K562 (cell line): ENCODE data around the gene NTSR2. TPM values are rescaled to one million over a fixed set of nuclear protein-coding genes. Genes with fewer than 3 reads are reported as not detected.

Experiments used
- ATAC-seq: fragments of 200-7000 bp; cut with Tn5 transposase; 3 replicates; pipeline ENCODE4 v1.9.1; 2020; ENCODE audit warnings: moderate library complexity
- BruUV-seq: library from RNA; stranded (reverse); fragments of 400-500 nt; replicated peaks from 2 replicates; lab custom pipeline; 2021; lab: Mats Ljungman, UMichigan
- CTCF ChIA-PET: fragments of 300-600 bp; formaldehyde crosslinking; extraction: SDS; loops from one replicate; lab custom pipeline; 2021; ENCODE audit warnings: low intra/inter-chr PET ratio; lab: Yijun Ruan, JAX
- POLR2A ChIA-PET: fragments of 300-600, 350-650 bp; sonication (Branson Sonifier 250); formaldehyde crosslinking; extraction: SDS; loops from one replicate; lab custom pipeline; 2021; ENCODE audit warnings: antibody characterized with exemption, inconsistent platforms; lab: Yijun Ruan, JAX
- DNase-seq, 4 experiments: peaks; one replicate each; pipeline versions ENCODE4 v3.0.0 to v3.0.0-alpha.2; 2011 to 2018; ENCODE audit warnings: low spot score in 3 of 4, mixed read lengths in 3 of 4; ENCODE audit errors: extremely low read depth in 1 of 4
- FAIRE-seq: peaks from 2 replicates; lab custom pipeline; 2011; peaks lifted over from hg19 to GRCh38; lab: Jason Lieb, UNC
- H2AFZ ChIP-seq: 2 replicates; pipeline ENCODE4 v1.6.0; 2011; ENCODE audit warnings: low read depth, low read length, control low read depth, inconsistent platforms
- H3K27ac ChIP-seq: fragments of 200-600 bp; 3 replicates; pipeline ENCODE4 v1.8.0; 2011; ENCODE audit warnings: low read depth, mild to moderate bottlenecking, control low read depth, inconsistent platforms, low read length, moderate library complexity, mixed read lengths; ENCODE audit errors: extremely low read depth
- H3K27me3 ChIP-seq, 2 experiments: fragments of 300-600 bp in 1 of 2; 2 replicates in 1 of 2; 3 replicates in 1 of 2; pipeline versions ENCODE4 v1.6.0 to v1.8.0; 2011; ENCODE audit warnings: inconsistent platforms in 2 of 2, low read length in 2 of 2, mild to moderate bottlenecking in 1 of 2, mixed read lengths in 1 of 2, moderate library complexity in 1 of 2; ENCODE audit not compliant: control insufficient read depth in 2 of 2, insufficient read depth in 2 of 2
- H3K36me3 ChIP-seq: fragments of 300-600 bp; 3 replicates; pipeline ENCODE4 v1.8.0; 2011; ENCODE audit warnings: mild to moderate bottlenecking, low read length, inconsistent platforms; ENCODE audit not compliant: control insufficient read depth, insufficient read depth
- H3K4me1 ChIP-seq, 2 experiments: fragments of 200-600 bp in 1 of 2; replicated peaks in 1 of 2; 2 replicates in 1 of 2; 3 replicates in 1 of 2; pipeline versions ENCODE4 v1.5.1 to v1.8.0; 2011; ENCODE audit warnings: inconsistent platforms in 2 of 2, low read length in 2 of 2, mild to moderate bottlenecking in 1 of 2, mixed read lengths in 1 of 2, moderate library complexity in 1 of 2; ENCODE audit not compliant: control insufficient read depth in 2 of 2, insufficient read depth in 2 of 2
- H3K4me2 ChIP-seq: 2 replicates; pipeline ENCODE4 v1.6.1; 2011; ENCODE audit warnings: low read length, control low read depth, inconsistent platforms, mixed read lengths; ENCODE audit not compliant: insufficient read depth
- H3K4me3 ChIP-seq: fragments of 200-600 bp; sonication (generic), shearing (Covaris generic); 2 replicates; pipeline ENCODE4 v1.5.1; 2016; ENCODE audit warnings: control low read depth, inconsistent platforms
- H3K79me2 ChIP-seq: fragments of 200-600 bp; 3 replicates; pipeline ENCODE4 v1.8.0; 2011; ENCODE audit warnings: low read length, inconsistent platforms; ENCODE audit not compliant: control insufficient read depth, insufficient read depth
- H3K9ac ChIP-seq, 2 experiments: 2 replicates each; pipeline versions ENCODE4 v1.6.0 to v1.6.1; 2011; ENCODE audit warnings: low read depth in 2 of 2, low read length in 2 of 2, control low read depth in 1 of 2, inconsistent platforms in 1 of 2, mild to moderate bottlenecking in 1 of 2, mixed read lengths in 1 of 2; ENCODE audit not compliant: insufficient read depth in 1 of 2
- H3K9me1 ChIP-seq: one replicate; pipeline ENCODE4 v1.6.0; 2011; ENCODE audit warnings: inconsistent platforms, mild to moderate bottlenecking, low read length, moderate library complexity; ENCODE audit not compliant: control insufficient read depth, insufficient read depth
- H3K9me3 ChIP-seq: replicated peaks from 2 replicates; pipeline ENCODE4 v1.5.1; 2011; ENCODE audit warnings: low read depth, low read length, inconsistent platforms; ENCODE audit not compliant: control insufficient read depth, insufficient read depth
- H4K20me1 ChIP-seq: replicated peaks from 2 replicates; pipeline ENCODE4 v1.6.1; 2011; ENCODE audit warnings: low read length, inconsistent platforms, mixed read lengths; ENCODE audit not compliant: control insufficient read depth, insufficient read depth
- CBFA2T2 ChIP-seq: fragments of 450-650 bp; conservative IDR thresholded peaks from 2 replicates; pipeline ENCODE4 v1.6.1; 2017; ENCODE audit warnings: mild to moderate bottlenecking
- ETS2 ChIP-seq: IDR thresholded peaks from 2 replicates; pipeline ENCODE4 v1.6.1; 2016; ENCODE audit warnings: borderline replicate concordance, missing genetic modification characterization, mild to moderate bottlenecking, moderate library complexity, missing compliant biosample characterization; ENCODE audit not compliant: poor library complexity, severe bottlenecking
- IFI16 ChIP-seq: fragments of 250-450 bp; sonication (Bioruptor Pico); IDR thresholded peaks from 2 replicates; pipeline ENCODE4 v2.1.2; 2022; ENCODE audit warnings: mild to moderate bottlenecking, inconsistent platforms
- MEIS2 ChIP-seq: fragments of 450-650 bp; IDR thresholded peaks from 2 replicates; pipeline ENCODE4 v1.6.1; 2014; ENCODE audit warnings: mild to moderate bottlenecking; ENCODE audit not compliant: partially characterized antibody
- NFYB ChIP-seq: IDR thresholded peaks from 2 replicates; pipeline ENCODE4 v1.6.1; 2011; ENCODE audit warnings: mild to moderate bottlenecking, moderate library complexity; ENCODE audit not compliant: insufficient read length; ENCODE audit errors: extremely low read depth
- SMAD1 ChIP-seq: fragments of 150-350 bp; IDR thresholded peaks from 2 replicates; pipeline ENCODE4 v1.6.1; 2014; ENCODE audit warnings: low read length, low read depth; ENCODE audit not compliant: partially characterized antibody
- TAF9B ChIP-seq: fragments of 450-650 bp; IDR thresholded peaks from 2 replicates; pipeline ENCODE4 v1.6.1; 2018; ENCODE audit warnings: mild to moderate bottlenecking; ENCODE audit not compliant: partially characterized antibody
- TBP ChIP-seq: optimal IDR thresholded peaks from 2 replicates; pipeline ENCODE3; 2011; ENCODE audit warnings: low read depth, low read length, improper control_type of control experiment
- TRIM24 ChIP-seq, 2 experiments: fragments of 450-650 bp; IDR thresholded peaks; 2 replicates each; pipeline ENCODE4 v1.6.1; 2016
- YBX1 ChIP-seq: fragments of 450-650 bp; IDR thresholded peaks from 2 replicates; pipeline ENCODE4 v1.7.1; 2016; ENCODE audit warnings: mild to moderate bottlenecking
- ZNF551 ChIP-seq: fragments of 250-450 bp; sonication (Bioruptor Pico); IDR thresholded peaks from 2 replicates; pipeline ENCODE4 v1.5.0; 2021; ENCODE audit warnings: mild to moderate bottlenecking, moderate library complexity
- WGBS: fragments of 100-300 bp; shearing (Covaris generic); methylation state at CpG from one replicate; pipeline ENCODE4 v1.1.6; 2016; ENCODE audit warnings: low coverage, mixed read lengths; ENCODE audit not compliant: insufficient coverage; ENCODE audit errors: missing lambda C conversion rate; 5-methylcytosine and 5-hydroxymethylcytosine counted together
- in situ Hi-C: fragments of 300-500 bp; cut with MboI; formaldehyde crosslinking; loops from 4 replicates; pipeline ENCODE4 v1.15.0; 2018; ENCODE audit warnings: inconsistent platforms, mixed read lengths
- intact Hi-C: fragments of 100-400 bp; cut with micrococcal nuclease; formaldehyde crosslinking; loops from 2 replicates; pipeline ENCODE4 v1.14.2; 2022
- polyA plus RNA-seq, 8 experiments: library from polyadenylated mRNA; depleted of rRNA in 4 of 8; stranded (reverse) in 5 of 8; unstranded in 3 of 8; fragments of >200 nt; fragmentation: Nextera tagmentation in 2 of 8; fragmentation: Illumina TruSeq in 1 of 8; extraction: Ambion mirVana in 2 of 8; extraction: Trizol in 1 of 8; gene quantifications; 2 replicates each; pipeline versions ENCODE4 v1.2.1 to v1.2.3, GENCODE V29; 2011 to 2014; ENCODE audit warnings: inconsistent platforms in 1 of 8, missing spikeins in 1 of 8
- total RNA-seq, 7 experiments: library from RNA; depleted of rRNA in 6 of 7; stranded (reverse); fragments of >200 nt in 6 of 7; fragmentation: Illumina TruSeq in 2 of 7; extraction: Trizol in 2 of 7; gene quantifications; 2 replicates each; pipeline versions ENCODE4 v1.2.1 to v1.2.3, GENCODE V29; 2011 to 2021; ENCODE audit warnings: low replicate concordance in 1 of 7
- TF ChIP-seq, protein P1 (sequence below): fragments of 450-650 bp; formaldehyde crosslinking; IDR thresholded peaks from 2 replicates; pipeline ENCODE4 v1.4.0; 2020; ENCODE audit warnings: mild to moderate bottlenecking
- TF ChIP-seq, protein P2 (sequence below): fragments of 250-450 bp; sonication (Bioruptor Pico); IDR thresholded peaks from 2 replicates; pipeline ENCODE4 v1.4.0; 2020; ENCODE audit warnings: borderline replicate concordance
- TF ChIP-seq, protein P3 (sequence below): fragments of 250-450 bp; sonication (Bioruptor Pico); IDR thresholded peaks from 2 replicates; pipeline ENCODE4 v1.4.0; 2020; ENCODE audit warnings: mild to moderate bottlenecking, moderate library complexity

The NTSR2 gene
- total and polyA plus RNA-seq, 9 of the 15 experiments (the other 6 are each of a cell fraction or from before 2014, with no cell fraction given), result not detected

DNA sequence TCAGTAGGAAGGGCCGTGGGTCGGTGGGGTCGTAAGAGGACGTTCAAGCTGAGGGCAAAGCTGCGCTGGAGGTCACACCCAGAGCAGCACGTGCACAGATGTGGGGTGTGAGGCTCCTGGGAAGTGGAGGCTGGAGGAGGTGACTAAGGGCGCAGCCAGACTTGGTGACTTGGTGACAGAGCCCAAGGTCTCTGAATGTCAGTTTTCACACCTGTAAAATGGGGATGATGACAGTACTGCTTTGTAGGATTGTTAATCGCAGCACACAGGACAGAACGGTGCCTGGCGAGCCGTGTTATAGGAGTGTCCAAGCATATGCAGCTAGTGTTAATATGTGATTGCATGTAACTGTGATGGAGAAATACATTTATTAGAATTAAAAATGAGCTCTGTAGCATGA, 40.8 kb downstream of the NTSR2 start:
- Histone ChIP-seq H3K9me1 (no peaks in the 10 kb centered on the region), H3K9ac (no peak overlapping the region), H4K20me1 (peaks cover 4% of the 10 kb centered on the region; the same call in 1 of the 2 replicates), H3K27me3 (peaks cover 55 to 97% of the 10 kb centered on the region in 2 experiments), H3K4me1 (peaks cover 0 to 5% of the 10 kb centered on the region in 2 experiments; a peak in 2 of 5 replicates), H3K79me2 (no peaks in the 10 kb centered on the region), H3K36me3 (no peaks in the 10 kb centered on the region), H3K4me2 (no peak overlapping the region), H3K9me3 (peaks cover 2% of the 10 kb centered on the region)
- in situ Hi-C loops, result no loop called here
- ATAC-seq (no peak), FAIRE-seq (no peak), DNase-seq (no peak)
- no TSS peak for BruUV-seq
- TF ChIP-seq NFYB (no peak), ETS2 (tag) (no peak), ZNF551 (CRISPR knock-in tag) (no peak), TAF9B (no peak), YBX1 (no peak), IFI16 (CRISPR knock-in tag) (no peak), SMAD1 (no peak), TRIM24 (IDR thresholded peaks at IDR 0.05) (no peak), MEIS2 (no peak), TBP (no peak), CBFA2T2 (no peak)
- TF ChIP-seq, protein P1, sequence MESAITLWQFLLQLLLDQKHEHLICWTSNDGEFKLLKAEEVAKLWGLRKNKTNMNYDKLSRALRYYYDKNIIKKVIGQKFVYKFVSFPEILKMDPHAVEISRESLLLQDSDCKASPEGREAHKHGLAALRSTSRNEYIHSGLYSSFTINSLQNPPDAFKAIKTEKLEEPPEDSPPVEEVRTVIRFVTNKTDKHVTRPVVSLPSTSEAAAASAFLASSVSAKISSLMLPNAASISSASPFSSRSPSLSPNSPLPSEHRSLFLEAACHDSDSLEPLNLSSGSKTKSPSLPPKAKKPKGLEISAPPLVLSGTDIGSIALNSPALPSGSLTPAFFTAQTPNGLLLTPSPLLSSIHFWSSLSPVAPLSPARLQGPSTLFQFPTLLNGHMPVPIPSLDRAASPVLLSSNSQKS (CRISPR knock-in tag), result no peak
- TF ChIP-seq, protein P2, sequence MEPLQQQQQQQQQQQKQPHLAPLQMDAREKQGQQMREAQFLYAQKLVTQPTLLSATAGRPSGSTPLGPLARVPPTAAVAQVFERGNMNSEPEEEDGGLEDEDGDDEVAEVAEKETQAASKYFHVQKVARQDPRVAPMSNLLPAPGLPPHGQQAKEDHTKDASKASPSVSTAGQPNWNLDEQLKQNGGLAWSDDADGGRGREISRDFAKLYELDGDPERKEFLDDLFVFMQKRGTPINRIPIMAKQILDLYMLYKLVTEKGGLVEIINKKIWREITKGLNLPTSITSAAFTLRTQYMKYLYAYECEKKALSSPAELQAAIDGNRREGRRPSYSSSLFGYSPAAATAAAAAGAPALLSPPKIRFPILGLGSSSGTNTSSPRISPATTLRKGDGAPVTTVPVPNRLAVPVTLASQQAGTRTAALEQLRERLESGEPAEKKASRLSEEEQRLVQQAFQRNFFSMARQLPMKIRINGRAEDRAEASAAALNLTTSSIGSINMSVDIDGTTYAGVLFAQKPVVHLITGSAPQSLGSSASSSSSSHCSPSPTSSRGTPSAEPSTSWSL, result no peak
- TF ChIP-seq, protein P3, sequence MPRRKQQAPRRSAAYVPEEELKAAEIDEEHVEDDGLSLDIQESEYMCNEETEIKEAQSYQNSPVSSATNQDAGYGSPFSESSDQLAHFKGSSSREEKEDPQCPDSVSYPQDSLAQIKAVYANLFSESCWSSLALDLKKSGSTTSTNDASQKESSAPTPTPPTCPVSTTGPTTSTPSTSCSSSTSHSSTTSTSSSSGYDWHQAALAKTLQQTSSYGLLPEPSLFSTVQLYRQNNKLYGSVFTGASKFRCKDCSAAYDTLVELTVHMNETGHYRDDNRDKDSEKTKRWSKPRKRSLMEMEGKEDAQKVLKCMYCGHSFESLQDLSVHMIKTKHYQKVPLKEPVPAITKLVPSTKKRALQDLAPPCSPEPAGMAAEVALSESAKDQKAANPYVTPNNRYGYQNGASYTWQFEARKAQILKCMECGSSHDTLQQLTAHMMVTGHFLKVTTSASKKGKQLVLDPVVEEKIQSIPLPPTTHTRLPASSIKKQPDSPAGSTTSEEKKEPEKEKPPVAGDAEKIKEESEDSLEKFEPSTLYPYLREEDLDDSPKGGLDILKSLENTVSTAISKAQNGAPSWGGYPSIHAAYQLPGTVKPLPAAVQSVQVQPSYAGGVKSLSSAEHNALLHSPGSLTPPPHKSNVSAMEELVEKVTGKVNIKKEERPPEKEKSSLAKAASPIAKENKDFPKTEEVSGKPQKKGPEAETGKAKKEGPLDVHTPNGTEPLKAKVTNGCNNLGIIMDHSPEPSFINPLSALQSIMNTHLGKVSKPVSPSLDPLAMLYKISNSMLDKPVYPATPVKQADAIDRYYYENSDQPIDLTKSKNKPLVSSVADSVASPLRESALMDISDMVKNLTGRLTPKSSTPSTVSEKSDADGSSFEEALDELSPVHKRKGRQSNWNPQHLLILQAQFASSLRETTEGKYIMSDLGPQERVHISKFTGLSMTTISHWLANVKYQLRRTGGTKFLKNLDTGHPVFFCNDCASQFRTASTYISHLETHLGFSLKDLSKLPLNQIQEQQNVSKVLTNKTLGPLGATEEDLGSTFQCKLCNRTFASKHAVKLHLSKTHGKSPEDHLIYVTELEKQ (CRISPR knock-in tag), result no peak
- TF ChIP-seq, all 486 proteins: peak for 0
- intact Hi-C loops, result no loop called here
- ChIA-PET CTCF (no interaction called here), POLR2A (no interaction called here)
- H2AFZ ChIP-seq, result no peak overlapping the region
- WGBS, result 0% methylated on average over 11 of the region's 11 CpGs
- H3K4me3 ChIP-seq, result no peak overlapping the region
- no peak overlapping the region for H3K27ac ChIP-seq
